HepG2 (cell line): ENCODE data around the gene PDZD7. TPM values are rescaled to one million over a fixed set of nuclear protein-coding genes. Genes with fewer than 3 reads are reported as not detected.

Experiments used
- FOXK1 ChIP-seq: sonication (generic); formaldehyde crosslinking; IDR thresholded peaks from 2 replicates; pipeline ENCODE4 v1.4.0; 2020; ENCODE audit warnings: low read depth, missing genetic modification reagents, borderline replicate concordance
- GATAD2A ChIP-seq: IDR thresholded peaks from 2 replicates; pipeline ENCODE4 v1.6.1; 2016
- HNRNPK ChIP-seq: fragments of 200-400 bp; formaldehyde crosslinking; IDR thresholded peaks from 2 replicates; pipeline ENCODE4 v1.6.1; 2018; ENCODE audit warnings: low read length, low read depth, moderate library complexity, mild to moderate bottlenecking; ENCODE audit not compliant: poor library complexity, severe bottlenecking
- KLF15 ChIP-seq: sonication (generic); formaldehyde crosslinking; IDR thresholded peaks from 2 replicates; pipeline ENCODE4 v1.8.1; 2023; ENCODE audit warnings: borderline replicate concordance, mild to moderate bottlenecking, inconsistent platforms, missing genetic modification reagents, mixed read lengths
- PATZ1 ChIP-seq: sonication (generic); formaldehyde crosslinking; IDR thresholded peaks from 2 replicates; pipeline ENCODE4 v1.4.0; 2020; ENCODE audit warnings: missing genetic modification reagents
- PHF5A ChIP-seq: IDR thresholded peaks from one replicate; pipeline ENCODE4 v1.6.1; 2018; ENCODE audit warnings: low read depth, missing genetic modification reagents; ENCODE audit not compliant: unreplicated experiment
- PRDM4 ChIP-seq: sonication (generic); formaldehyde crosslinking; IDR thresholded peaks from 2 replicates; pipeline ENCODE4 v1.9.0; 2021; ENCODE audit warnings: missing genetic modification reagents, borderline replicate concordance
- RBM22 ChIP-seq: fragments of 200-400 bp; formaldehyde crosslinking; optimal IDR thresholded peaks from 2 replicates; pipeline ENCODE3; 2017; ENCODE audit warnings: mild to moderate bottlenecking, low read length, moderate library complexity
- SNAI1 ChIP-seq: sonication (generic); formaldehyde crosslinking; IDR thresholded peaks from 2 replicates; pipeline ENCODE4 v1.5.0; 2020; ENCODE audit warnings: mild to moderate bottlenecking, missing genetic modification reagents, borderline replicate concordance
- ZNF224 ChIP-seq: sonication (generic); formaldehyde crosslinking; IDR thresholded peaks from 2 replicates; pipeline ENCODE4 v1.5.0; 2020; ENCODE audit warnings: mild to moderate bottlenecking, missing genetic modification reagents
- ZNF264 ChIP-seq: sonication (generic); formaldehyde crosslinking; IDR thresholded peaks from 2 replicates; pipeline ENCODE4 v1.4.0; 2020; ENCODE audit warnings: missing genetic modification reagents
- ZNF333 ChIP-seq: sonication (generic); formaldehyde crosslinking; IDR thresholded peaks from 2 replicates; pipeline ENCODE4 v1.4.0; 2020; ENCODE audit warnings: mild to moderate bottlenecking, missing genetic modification reagents, borderline replicate concordance
- ZNF558 ChIP-seq: sonication (generic); formaldehyde crosslinking; IDR thresholded peaks from 2 replicates; pipeline ENCODE4 v1.9.0; 2022; ENCODE audit warnings: mild to moderate bottlenecking, missing genetic modification reagents, borderline replicate concordance
- polyA plus RNA-seq, 8 experiments: library from polyadenylated mRNA; depleted of rRNA in 3 of 8; stranded (reverse) in 7 of 8; unstranded in 1 of 8; fragments of >200 nt; fragmentation: Illumina TruSeq in 4 of 8; extraction: Trizol in 4 of 8; gene quantifications; 2 replicates each; pipeline versions ENCODE4 v1.2.1 to v1.2.3, GENCODE V29; 2011 to 2016; ENCODE audit warnings: low read depth in 4 of 8, missing spikeins in 1 of 8, mixed read lengths in 1 of 8; ENCODE audit not compliant: insufficient read depth in 1 of 8
- total RNA-seq, 5 experiments: library from RNA; depleted of rRNA; stranded (reverse); fragments of >200 nt; fragmentation: Illumina TruSeq; extraction: Trizol; gene quantifications; 2 replicates each; pipeline ENCODE4 v1.2.3, GENCODE V29; 2016; ENCODE audit warnings: low read depth in 1 of 5
- TF ChIP-seq, protein P1 (sequence below): IDR thresholded peaks from 2 replicates; pipeline ENCODE4 v1.6.1; 2018; ENCODE audit warnings: missing genetic modification reagents, mild to moderate bottlenecking, missing compliant biosample characterization
- TF ChIP-seq, protein P2 (sequence below): sonication (generic); formaldehyde crosslinking; IDR thresholded peaks from 2 replicates; pipeline ENCODE4 v1.4.0; 2020; ENCODE audit warnings: mild to moderate bottlenecking, missing genetic modification reagents
- TF ChIP-seq, protein P3 (sequence below): sonication (generic); formaldehyde crosslinking; IDR thresholded peaks from 2 replicates; pipeline ENCODE4 v1.4.0; 2020; ENCODE audit warnings: missing genetic modification reagents, borderline replicate concordance

PDZD7 gene
- total and polyA plus RNA-seq, 2 of the 13 experiments (the other 11 are each of a cell fraction or from before 2014, with no cell fraction given) = 0.58 to 0.73 TPM

- TF ChIP-seq, protein P1, sequence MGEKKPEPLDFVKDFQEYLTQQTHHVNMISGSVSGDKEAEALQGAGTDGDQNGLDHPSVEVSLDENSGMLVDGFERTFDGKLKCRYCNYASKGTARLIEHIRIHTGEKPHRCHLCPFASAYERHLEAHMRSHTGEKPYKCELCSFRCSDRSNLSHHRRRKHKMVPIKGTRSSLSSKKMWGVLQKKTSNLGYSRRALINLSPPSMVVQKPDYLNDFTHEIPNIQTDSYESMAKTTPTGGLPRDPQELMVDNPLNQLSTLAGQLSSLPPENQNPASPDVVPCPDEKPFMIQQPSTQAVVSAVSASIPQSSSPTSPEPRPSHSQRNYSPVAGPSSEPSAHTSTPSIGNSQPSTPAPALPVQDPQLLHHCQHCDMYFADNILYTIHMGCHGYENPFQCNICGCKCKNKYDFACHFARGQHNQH (CRISPR knock-in tag) = no peak
- TF ChIP-seq PRDM4 (no peak), PHF5A (CRISPR knock-in tag) (peak; percentile 55), SNAI1 (no peak), ZNF224 (no peak), GATAD2A (CRISPR knock-in tag) (0 out of 2 replicates have a peak, but pooled peaks have one; percentile 14), FOXK1 (CRISPR knock-in tag) (0 out of 2 replicates have a peak, but pooled peaks have one; percentile 18), KLF15 (CRISPR knock-in tag) (no peak), ZNF264 (CRISPR knock-in tag) (no peak), ZNF333 (CRISPR knock-in tag) (no peak), PATZ1 (CRISPR knock-in tag) (peak; percentile 64), HNRNPK (peak; percentile 5), ZNF558 (no peak), RBM22 (peak; percentile 80)
- TF ChIP-seq, protein P2, sequence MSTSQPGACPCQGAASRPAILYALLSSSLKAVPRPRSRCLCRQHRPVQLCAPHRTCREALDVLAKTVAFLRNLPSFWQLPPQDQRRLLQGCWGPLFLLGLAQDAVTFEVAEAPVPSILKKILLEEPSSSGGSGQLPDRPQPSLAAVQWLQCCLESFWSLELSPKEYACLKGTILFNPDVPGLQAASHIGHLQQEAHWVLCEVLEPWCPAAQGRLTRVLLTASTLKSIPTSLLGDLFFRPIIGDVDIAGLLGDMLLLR (CRISPR knock-in tag) = no peak
- TF ChIP-seq, protein P3, sequence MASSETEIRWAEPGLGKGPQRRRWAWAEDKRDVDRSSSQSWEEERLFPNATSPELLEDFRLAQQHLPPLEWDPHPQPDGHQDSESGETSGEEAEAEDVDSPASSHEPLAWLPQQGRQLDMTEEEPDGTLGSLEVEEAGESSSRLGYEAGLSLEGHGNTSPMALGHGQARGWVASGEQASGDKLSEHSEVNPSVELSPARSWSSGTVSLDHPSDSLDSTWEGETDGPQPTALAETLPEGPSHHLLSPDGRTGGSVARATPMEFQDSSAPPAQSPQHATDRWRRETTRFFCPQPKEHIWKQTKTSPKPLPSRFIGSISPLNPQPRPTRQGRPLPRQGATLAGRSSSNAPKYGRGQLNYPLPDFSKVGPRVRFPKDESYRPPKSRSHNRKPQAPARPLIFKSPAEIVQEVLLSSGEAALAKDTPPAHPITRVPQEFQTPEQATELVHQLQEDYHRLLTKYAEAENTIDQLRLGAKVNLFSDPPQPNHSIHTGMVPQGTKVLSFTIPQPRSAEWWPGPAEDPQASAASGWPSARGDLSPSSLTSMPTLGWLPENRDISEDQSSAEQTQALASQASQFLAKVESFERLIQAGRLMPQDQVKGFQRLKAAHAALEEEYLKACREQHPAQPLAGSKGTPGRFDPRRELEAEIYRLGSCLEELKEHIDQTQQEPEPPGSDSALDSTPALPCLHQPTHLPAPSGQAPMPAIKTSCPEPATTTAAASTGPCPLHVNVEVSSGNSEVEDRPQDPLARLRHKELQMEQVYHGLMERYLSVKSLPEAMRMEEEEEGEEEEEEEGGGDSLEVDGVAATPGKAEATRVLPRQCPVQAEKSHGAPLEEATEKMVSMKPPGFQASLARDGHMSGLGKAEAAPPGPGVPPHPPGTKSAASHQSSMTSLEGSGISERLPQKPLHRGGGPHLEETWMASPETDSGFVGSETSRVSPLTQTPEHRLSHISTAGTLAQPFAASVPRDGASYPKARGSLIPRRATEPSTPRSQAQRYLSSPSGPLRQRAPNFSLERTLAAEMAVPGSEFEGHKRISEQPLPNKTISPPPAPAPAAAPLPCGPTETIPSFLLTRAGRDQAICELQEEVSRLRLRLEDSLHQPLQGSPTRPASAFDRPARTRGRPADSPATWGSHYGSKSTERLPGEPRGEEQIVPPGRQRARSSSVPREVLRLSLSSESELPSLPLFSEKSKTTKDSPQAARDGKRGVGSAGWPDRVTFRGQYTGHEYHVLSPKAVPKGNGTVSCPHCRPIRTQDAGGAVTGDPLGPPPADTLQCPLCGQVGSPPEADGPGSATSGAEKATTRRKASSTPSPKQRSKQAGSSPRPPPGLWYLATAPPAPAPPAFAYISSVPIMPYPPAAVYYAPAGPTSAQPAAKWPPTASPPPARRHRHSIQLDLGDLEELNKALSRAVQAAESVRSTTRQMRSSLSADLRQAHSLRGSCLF (CRISPR knock-in tag) = 0 out of 2 replicates have a peak, but pooled peaks have one; percentile 45
Observed at GRCh38 chr10:100985336-100985735, 45.6 kb downstream of the PDZD7 start (continued).
